HG02943 (cell line): ENCODE data around the gene HIC1.

Experiments used
- ATAC-seq: cut with Tn5 transposase; IDR thresholded peaks from one replicate; pipeline ENCODE4 v1.9.1; 2021; ENCODE audit warnings: mild to moderate bottlenecking, low read depth, moderate library complexity; ENCODE audit not compliant: unreplicated experiment

The HIC1 gene

GRCh38 chr17:2058586-2059546 is 4.0 kb downstream of the HIC1 start:
- no peak for ATAC-seq

DNA sequence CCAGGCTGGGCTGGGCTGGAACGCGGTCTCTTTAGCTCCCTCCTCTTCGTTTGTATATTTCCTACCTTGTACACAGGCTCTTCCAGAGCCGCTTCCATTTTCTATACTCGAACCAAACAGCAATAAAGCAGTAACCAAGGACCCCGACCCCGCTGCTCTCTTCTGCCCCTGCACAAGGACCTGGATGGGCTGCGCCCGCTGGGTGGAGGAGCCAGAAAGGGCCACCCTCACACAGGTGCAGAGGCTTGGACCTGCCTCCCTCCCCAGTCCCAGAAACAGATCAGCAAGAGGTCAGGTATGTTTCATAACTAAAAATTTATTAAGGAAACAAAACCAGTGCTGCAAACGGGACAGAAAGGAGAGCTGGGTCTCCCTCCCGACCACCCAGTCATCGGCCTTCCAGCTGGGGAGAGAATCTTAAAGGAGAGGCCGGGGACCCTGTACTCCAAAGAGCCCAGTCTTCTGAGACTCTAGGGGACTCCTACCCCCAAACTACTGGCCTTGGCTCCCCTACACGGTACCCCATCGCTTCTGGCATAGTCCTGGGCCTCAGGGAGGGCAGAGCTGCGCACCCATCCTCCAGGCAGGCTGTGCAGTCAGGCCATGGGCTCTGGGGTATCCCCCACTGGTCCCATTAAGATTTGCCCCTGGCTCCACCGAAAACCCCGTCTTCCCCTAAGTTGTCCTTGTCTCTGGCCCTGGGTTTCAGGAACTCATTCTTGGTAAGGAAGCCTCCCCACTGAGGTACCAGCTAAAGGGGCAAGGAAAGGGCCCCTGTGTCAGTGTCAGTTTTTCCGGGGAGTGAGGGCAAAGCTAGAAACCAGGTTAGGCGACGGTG is 4.9 kb downstream of the HIC1 start:
- ATAC-seq: no peak

DNA sequence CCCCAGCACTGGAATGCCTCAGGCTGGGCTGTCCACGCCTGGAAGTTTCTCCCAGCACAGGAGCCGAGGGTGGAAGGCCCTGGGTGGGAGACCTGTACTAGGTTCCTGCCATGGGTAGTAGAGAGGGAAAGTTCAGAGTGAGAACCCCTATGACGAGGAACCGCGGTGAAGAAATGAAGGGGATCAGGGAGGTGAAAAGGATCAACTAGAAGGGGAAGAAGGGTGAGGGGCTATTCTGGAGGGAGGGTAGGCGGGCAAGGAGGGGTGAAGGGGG is 5.4 kb downstream of the HIC1 start:
- ATAC-seq: no peak

GRCh38 chr17:2060681-2061440 is 6.0 kb downstream of the HIC1 start:
- no peak for ATAC-seq

GRCh38 chr17:2061441-2061958 is 6.6 kb downstream of the HIC1 start:
- ATAC-seq: no peak

GRCh38 chr17:2062571-2063183 is 7.8 kb downstream of the HIC1 start:
- no peak for ATAC-seq

DNA sequence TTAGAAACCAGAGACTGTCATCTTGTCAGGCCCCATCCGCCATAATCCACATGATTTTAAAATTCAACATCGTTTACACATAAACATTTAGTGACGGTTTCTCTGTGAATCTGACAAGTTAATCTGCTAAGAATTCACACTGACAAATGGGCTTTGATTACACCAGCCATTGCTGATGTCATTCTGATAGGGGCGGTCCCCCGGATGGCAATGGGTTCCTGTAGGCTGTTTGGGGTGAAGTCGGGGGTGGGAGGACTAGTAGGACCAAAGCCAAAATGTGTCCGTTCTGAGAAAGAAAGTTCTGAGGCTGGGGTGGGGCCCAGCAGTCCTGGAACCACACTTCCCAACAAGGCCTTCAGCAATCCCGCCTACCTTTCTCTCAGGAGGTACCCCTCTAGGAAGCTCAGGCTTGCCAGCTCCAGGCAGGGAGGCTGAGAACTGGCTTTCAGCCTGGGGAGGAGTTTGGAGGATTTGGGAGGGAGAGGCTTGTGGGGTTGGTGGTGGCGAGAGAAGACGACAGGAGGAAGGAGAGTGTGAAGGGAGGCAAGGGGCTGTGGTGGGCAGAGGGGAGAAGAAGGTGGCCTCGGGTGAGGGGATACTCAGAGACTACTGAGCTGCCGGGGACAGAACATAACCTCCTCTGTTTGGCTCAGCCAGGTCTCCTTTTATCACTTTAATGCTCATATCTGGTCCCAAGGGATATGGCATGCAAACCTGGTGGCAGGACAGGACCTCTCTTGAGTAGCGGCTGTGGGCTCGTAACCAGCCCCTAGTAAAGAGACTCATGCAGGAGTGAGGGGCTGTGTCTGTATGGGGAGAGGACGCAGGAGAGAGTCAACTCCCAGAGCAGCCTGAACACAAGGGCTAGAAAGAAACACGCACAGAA is 8.6 kb downstream of the HIC1 start:
- ATAC-seq: no peak

- ATAC-seq: no peak
Observed at GRCh38 chr17:2064147-2064489, 9.2 kb downstream of the HIC1 start.

- no peak for ATAC-seq
Observed at GRCh38 chr17:2064520-2064971, 9.6 kb downstream of the HIC1 start.

- no peak for ATAC-seq
Observed at GRCh38 chr17:2064980-2065785, 10.3 kb downstream of the HIC1 start.

DNA sequence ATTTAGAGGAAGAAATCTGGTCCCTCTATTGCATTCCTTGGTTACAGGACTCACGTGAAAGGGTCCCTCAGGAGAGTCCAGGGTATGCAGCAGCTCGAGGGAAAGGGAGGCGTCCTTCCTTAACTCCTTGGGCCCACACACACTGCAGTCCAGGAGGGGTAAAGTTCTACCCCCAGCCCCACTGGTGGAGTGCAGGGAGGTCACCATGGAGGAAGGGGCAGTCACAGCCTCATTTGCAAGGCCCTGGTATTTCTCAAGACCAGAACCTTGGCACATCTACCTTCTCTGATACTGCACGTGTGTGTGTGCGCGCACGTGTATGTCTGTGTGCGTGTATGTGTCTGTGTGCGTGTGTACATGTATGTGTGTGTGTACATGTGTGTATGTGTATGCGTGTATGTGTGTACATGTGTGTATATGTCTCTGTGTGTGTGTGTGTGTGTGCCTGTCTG is 11.1 kb downstream of the HIC1 start:
- no peak for ATAC-seq

- ATAC-seq: no peak
Observed at GRCh38 chr17:2067048-2067561, 12.2 kb downstream of the HIC1 start.

- ATAC-seq: no peak
Observed at GRCh38 chr17:2067608-2068024, 12.7 kb downstream of the HIC1 start.

- no peak for ATAC-seq
Observed at GRCh38 chr17:2068031-2068518, 13.2 kb downstream of the HIC1 start.

- ATAC-seq: no peak
Observed at GRCh38 chr17:2068519-2069051, 13.7 kb downstream of the HIC1 start.

GRCh38 chr17:2070241-2071023 is 15.5 kb downstream of the HIC1 start:
- ATAC-seq: peak; percentile 80

DNA sequence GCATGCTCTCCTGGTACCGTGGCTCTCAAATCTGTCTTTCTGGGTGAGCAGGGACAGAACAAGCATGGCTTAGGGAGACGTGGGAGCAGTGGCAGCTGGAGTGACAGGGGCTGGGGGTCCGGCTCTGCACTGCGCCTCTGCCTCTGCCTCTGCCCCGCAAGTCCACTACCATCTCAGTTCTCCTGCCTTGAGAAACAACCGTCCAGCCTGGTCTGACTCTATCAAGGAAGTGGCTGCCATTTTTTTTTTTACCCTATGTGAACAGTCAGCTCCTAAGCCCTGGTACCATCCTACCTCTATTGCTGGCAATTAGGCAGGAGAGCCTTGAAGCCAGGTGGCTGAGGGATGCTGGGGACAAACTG is 16.1 kb downstream of the HIC1 start:
- ATAC-seq: no peak
